PFSK-1 (cell line): Measurements from ENCODE around the gene SETD1B.
A peak's percentile ranks its signal among the peaks of the same experiment; 100 is the strongest.

ENCODE experiments used
- FOXP2 ChIP-seq: optimal IDR thresholded peaks from 2 replicates; pipeline ENCODE3; 2011; ENCODE audit warnings: borderline replicate concordance, control low read depth, inconsistent platforms; ENCODE audit not compliant: insufficient read depth; ENCODE audit errors: extremely low read length, extremely low read depth
- POLR2AphosphoS5 ChIP-seq: IDR thresholded peaks from 2 replicates; pipeline ENCODE4 v1.6.1; 2012; ENCODE audit warnings: low read depth, mild to moderate bottlenecking, control low read depth, low read length, moderate library complexity
- SIN3A ChIP-seq: IDR thresholded peaks from 2 replicates; pipeline ENCODE4 v1.6.1; 2012; ENCODE audit warnings: mild to moderate bottlenecking, low read length, moderate library complexity, borderline replicate concordance; ENCODE audit not compliant: insufficient read depth
- TAF1 ChIP-seq: IDR thresholded peaks from 2 replicates; pipeline ENCODE4 v1.6.1; 2012; ENCODE audit warnings: low read length, control low read depth, borderline replicate concordance; ENCODE audit not compliant: insufficient read depth
- TF ChIP-seq, protein P1 (sequence below), 2 experiments: IDR thresholded peaks; 2 replicates each; pipeline versions ENCODE4 v1.6.1 to v1.8.0; 2011 to 2012; ENCODE audit warnings: low read depth in 2 of 2, low read length in 2 of 2, control low read depth in 1 of 2, inconsistent platforms in 1 of 2, mild to moderate bottlenecking in 1 of 2, moderate library complexity in 1 of 2; ENCODE audit not compliant: insufficient read depth in 1 of 2

Gene SETD1B

DNA sequence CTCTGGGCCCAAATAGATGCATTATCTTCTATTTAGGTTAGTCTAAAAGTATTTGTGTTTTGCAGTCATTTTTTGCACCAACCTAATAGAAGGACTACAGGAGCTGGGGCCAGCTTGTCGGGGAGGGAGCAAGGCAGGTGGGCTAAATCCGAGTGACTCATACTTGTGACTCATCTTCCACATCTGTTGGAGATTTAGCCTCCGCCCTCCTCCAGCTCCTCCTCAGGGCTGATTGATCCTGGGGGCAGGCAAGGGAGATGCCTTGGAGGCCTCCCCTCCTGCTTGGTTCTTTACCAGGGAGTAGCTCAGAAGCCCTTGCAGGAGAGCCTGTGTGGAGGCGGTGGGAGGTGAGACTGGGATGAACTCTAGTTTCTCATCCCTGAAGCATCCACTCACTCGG lies 38.2 kb upstream of the SETD1B start:
- TF ChIP-seq FOXP2 = no peak
- no peak for TF ChIP-seq SIN3A
- TF ChIP-seq TAF1 = peak; percentile 43; the same call in 1 of the 2 replicates
- TF ChIP-seq, protein P1, sequence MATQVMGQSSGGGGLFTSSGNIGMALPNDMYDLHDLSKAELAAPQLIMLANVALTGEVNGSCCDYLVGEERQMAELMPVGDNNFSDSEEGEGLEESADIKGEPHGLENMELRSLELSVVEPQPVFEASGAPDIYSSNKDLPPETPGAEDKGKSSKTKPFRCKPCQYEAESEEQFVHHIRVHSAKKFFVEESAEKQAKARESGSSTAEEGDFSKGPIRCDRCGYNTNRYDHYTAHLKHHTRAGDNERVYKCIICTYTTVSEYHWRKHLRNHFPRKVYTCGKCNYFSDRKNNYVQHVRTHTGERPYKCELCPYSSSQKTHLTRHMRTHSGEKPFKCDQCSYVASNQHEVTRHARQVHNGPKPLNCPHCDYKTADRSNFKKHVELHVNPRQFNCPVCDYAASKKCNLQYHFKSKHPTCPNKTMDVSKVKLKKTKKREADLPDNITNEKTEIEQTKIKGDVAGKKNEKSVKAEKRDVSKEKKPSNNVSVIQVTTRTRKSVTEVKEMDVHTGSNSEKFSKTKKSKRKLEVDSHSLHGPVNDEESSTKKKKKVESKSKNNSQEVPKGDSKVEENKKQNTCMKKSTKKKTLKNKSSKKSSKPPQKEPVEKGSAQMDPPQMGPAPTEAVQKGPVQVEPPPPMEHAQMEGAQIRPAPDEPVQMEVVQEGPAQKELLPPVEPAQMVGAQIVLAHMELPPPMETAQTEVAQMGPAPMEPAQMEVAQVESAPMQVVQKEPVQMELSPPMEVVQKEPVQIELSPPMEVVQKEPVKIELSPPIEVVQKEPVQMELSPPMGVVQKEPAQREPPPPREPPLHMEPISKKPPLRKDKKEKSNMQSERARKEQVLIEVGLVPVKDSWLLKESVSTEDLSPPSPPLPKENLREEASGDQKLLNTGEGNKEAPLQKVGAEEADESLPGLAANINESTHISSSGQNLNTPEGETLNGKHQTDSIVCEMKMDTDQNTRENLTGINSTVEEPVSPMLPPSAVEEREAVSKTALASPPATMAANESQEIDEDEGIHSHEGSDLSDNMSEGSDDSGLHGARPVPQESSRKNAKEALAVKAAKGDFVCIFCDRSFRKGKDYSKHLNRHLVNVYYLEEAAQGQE (IDR thresholded peaks at IDR 0.05; ENCODE audit: insufficient read depth in 1 of 2, low read depth in 2 of 2, low read length in 2 of 2) = 0 out of 4 replicates have a peak, but pooled peaks of 1 of the 2 experiments have one; percentile 25
- TF ChIP-seq POLR2AphosphoS5 = peak; percentile 64; the same call in 1 of the 2 replicates

DNA sequence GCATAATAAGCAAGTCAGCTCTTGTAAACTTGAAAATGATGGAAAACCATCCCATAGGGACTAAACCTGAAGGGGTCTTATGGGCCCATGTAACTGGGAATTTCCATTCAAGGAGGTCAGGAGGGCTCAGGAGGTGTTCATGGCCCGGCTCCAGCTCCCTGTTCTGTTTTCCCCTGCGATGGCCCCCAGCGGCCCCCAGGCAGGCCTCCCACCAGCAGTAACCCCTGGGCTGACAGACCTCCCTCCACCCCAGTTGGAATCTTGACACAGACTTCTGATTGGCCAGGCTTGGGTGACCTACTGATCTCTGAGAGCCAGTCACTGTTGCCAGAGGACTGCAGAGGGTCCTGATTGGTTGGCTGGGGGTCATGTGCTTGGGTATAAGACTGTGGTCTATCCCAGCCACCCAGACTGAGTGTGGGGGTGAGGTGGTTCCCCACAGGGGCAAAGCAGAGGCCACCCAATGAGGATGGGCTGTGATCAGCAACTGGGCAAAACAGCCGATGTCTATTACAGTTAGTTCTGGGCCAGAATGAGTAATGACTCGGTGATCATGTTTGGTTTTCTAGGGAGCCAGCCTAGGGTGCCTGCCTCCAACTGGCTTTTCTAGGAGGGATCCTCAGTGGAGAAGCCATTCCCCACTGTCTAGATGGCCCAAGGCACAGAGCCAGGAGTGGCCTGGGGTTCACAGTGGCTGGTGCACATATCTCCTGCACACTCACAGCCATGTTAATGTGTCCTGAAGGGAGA lies 37.3 kb upstream of the SETD1B start:
- TF ChIP-seq, protein P1 (IDR thresholded peaks at IDR 0.05; ENCODE audit: insufficient read depth in 1 of 2, low read depth in 2 of 2, low read length in 2 of 2) = no peak
- no peak for TF ChIP-seq POLR2AphosphoS5

DNA sequence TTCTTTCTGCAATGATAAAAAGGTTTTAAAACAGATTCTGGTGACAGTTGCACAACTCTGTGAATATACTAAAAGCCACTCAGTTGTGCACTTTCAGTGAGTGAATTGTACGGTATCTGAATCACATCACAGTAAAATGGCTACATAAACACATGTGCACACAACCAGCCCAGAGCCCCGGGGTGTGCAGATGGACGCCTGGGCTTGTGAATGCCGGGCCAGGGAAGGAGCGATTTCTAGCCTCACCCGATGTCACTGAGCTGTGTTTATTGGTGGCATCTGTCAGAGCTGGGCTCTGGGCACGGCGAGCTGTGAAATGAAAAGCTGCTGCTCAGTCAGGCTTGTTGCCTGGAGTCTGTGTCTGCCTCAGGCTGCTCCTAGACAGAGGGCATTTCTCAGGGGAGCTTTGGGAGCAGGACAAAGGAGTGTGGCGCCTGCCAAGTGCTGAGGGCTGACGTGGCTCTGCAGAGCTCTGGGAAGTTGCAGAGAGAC lies 36.2 kb upstream of the SETD1B start:
- no peak for TF ChIP-seq SIN3A
- no peak for TF ChIP-seq FOXP2
- no peak for TF ChIP-seq POLR2AphosphoS5
- TF ChIP-seq TAF1 = no peak
- TF ChIP-seq, protein P1 (IDR thresholded peaks at IDR 0.05; ENCODE audit: insufficient read depth in 1 of 2, low read depth in 2 of 2, low read length in 2 of 2) = no peak

DNA sequence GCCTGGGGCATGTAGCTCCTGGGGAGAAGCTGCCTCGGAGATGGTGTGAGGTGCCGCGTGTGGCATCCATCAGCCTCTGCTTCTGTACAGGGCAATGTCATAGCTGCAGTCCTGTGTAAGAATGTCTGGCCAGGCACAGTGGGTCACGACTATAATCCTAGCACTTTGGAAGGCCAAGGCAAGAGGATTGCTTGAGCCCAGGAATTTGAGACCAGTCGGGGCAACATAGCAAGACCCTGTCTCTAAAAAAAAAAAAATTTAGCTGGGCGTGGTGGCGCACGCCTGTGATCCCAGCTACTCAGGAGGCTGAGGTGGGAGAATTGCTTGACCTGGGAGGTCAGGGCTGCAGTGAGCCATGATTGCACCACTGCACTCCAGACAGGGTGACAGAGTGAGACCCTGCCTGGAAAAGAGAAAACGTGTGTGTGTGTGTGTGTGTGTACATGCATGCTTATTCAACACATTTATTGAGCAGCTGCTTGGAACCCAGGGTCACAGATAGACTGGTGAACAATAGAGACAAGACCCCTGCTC lies 34.4 kb upstream of the SETD1B start:
- TF ChIP-seq SIN3A = no peak

DNA sequence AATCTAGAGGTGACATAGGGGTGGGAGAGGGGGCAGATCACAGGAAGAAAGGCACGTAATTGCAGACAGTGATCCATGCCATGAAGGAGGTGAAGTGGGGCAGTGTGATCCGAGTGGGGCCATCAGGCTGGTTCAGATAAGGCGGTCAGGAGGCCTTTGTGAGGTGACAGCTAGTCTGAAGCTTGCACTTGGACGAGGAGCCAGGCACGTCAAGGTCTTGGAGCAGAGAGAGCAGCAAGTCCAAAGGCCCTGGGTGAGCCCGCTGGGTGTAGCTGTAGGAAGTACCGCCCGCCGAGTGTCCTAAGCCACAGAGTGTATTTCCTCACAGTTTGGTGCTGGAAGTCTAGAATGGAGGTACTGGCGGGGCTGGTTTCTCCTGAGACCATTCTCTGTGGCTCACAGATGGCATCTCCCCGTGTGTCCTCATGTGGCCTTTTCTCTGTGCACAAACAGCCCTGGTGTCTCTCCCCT lies 33.9 kb upstream of the SETD1B start:
- no peak for TF ChIP-seq TAF1
- TF ChIP-seq, protein P1 (IDR thresholded peaks at IDR 0.05; ENCODE audit: insufficient read depth in 1 of 2, low read depth in 2 of 2, low read length in 2 of 2) = no peak
- TF ChIP-seq POLR2AphosphoS5 = no peak
- TF ChIP-seq SIN3A = no peak
- TF ChIP-seq FOXP2 = no peak
